OCI-LY7 (cell line): ENCODE measurements around the gene TRAF3IP1. TPM values are rescaled to one million over a fixed set of nuclear protein-coding genes. Genes with fewer than 3 reads are reported as not detected.
"Not testable (repeated sequence)": the region's sequence is repeated elsewhere in the genome, so short reads cannot be mapped to it uniquely, and the experiment has no call there.

ENCODE experiments used
- BruUV-seq: library from RNA; stranded (reverse); fragments of 400-500 nt; replicated peaks from 2 replicates; lab custom pipeline; 2021; lab: Mats Ljungman, UMichigan
- CTCF ChIA-PET: fragments of 300-600 bp; sonication (Branson Sonifier 250); formaldehyde crosslinking; loops from one replicate; lab custom pipeline; 2022; ENCODE audit warnings: antibody characterized with exemption; ENCODE audit not compliant: unreplicated experiment; lab: Charles Lee
- POLR2A ChIA-PET: fragments of 300-600 bp; sonication (Branson Sonifier 250); formaldehyde crosslinking; loops from one replicate; lab custom pipeline; 2022; ENCODE audit warnings: antibody characterized with exemption; lab: Charles Lee
- DNase-seq: peaks from one replicate; pipeline ENCODE4 v3.0.0-alpha.2; 2015; ENCODE audit warnings: low spot score
- H2AFZ ChIP-seq: fragments of 200-600 bp; sonication (generic), shearing (Covaris generic); 2 replicates; pipeline ENCODE4 v1.6.1; 2014; ENCODE audit warnings: mild to moderate bottlenecking, antibody characterized with exemption, low read length, moderate library complexity
- H3K27ac ChIP-seq: fragments of 200-600 bp; sonication (generic); 2 replicates; pipeline ENCODE4 v1.5.1; 2014; ENCODE audit warnings: mixed run types, low read depth, mild to moderate bottlenecking, moderate library complexity, low read length, inconsistent platforms; ENCODE audit not compliant: poor library complexity, severe bottlenecking
- H3K36me3 ChIP-seq: fragments of 200-600 bp; sonication (generic); 2 replicates; pipeline ENCODE4 v1.6.1; 2014; ENCODE audit warnings: mild to moderate bottlenecking, antibody characterized with exemption, low read length, moderate library complexity, mixed read lengths; ENCODE audit not compliant: insufficient read depth
- H3K4me1 ChIP-seq: fragments of 200-600 bp; sonication (generic); 2 replicates; pipeline ENCODE4 v1.5.1; 2014; ENCODE audit warnings: mild to moderate bottlenecking, low read length; ENCODE audit not compliant: insufficient read depth, poor library complexity, severe bottlenecking
- H3K4me2 ChIP-seq: fragments of 200-600 bp; sonication (generic); 2 replicates; pipeline ENCODE4 v1.6.1; 2014; ENCODE audit warnings: mild to moderate bottlenecking, low read length
- H3K4me3 ChIP-seq: fragments of 200-600 bp; sonication (generic); 2 replicates; pipeline ENCODE4 v1.5.1; 2014; ENCODE audit warnings: mild to moderate bottlenecking, low read depth, low read length; ENCODE audit not compliant: poor library complexity, severe bottlenecking
- H3K79me2 ChIP-seq: fragments of 200-600 bp; sonication (generic); 2 replicates; pipeline ENCODE4 v1.6.1; 2016; ENCODE audit warnings: low read depth, mild to moderate bottlenecking, low read length, moderate library complexity, mixed read lengths; ENCODE audit not compliant: insufficient read depth
- H3K9me2 ChIP-seq: fragments of 200-600 bp; sonication (generic); 2 replicates; pipeline ENCODE4 v1.6.1; 2016; ENCODE audit warnings: mild to moderate bottlenecking, low read length, mixed read lengths; ENCODE audit not compliant: insufficient read depth
- H3K9me3 ChIP-seq: fragments of 200-600 bp; sonication (generic); 2 replicates; pipeline ENCODE4 v1.6.1; 2014; ENCODE audit warnings: mild to moderate bottlenecking, mixed run types, low read length, mixed read lengths
- H4K20me1 ChIP-seq: fragments of 200-600 bp; sonication (generic); 2 replicates; pipeline ENCODE4 v1.6.1; 2014; ENCODE audit warnings: mild to moderate bottlenecking, antibody characterized with exemption, low read length, moderate library complexity, mixed read lengths; ENCODE audit not compliant: insufficient read depth
- CTCF ChIP-seq: fragments of 200-600 bp; sonication (generic); conservative IDR thresholded peaks from 2 replicates; pipeline ENCODE4 v1.5.1; 2014; ENCODE audit warnings: mild to moderate bottlenecking, antibody characterized with exemption, low read length, moderate library complexity, mixed read lengths
- EZH2phosphoT487 ChIP-seq: fragments of 200-600 bp; sonication (generic); IDR thresholded peaks from 2 replicates; pipeline ENCODE4 v1.6.1; 2018; ENCODE audit warnings: low read depth, borderline replicate concordance, mild to moderate bottlenecking, mixed run types, antibody characterized with exemption, low read length, moderate library complexity, mixed read lengths
- intact Hi-C: fragments of 100-400 bp; cut with micrococcal nuclease; formaldehyde crosslinking; loops from one replicate; pipeline ENCODE4 v1.10.0; 2022; ENCODE audit not compliant: unreplicated experiment
- total RNA-seq, 2 experiments: library from RNA; depleted of rRNA in 1 of 2; stranded (reverse); fragments of >200 nt in 1 of 2; shearing (Covaris generic) in 1 of 2; gene quantifications; 2 replicates each; pipeline ENCODE4 v1.2.3, GENCODE V29; 2014 to 2022

The TRAF3IP1 gene
- total RNA-seq, 2 experiments from 2014 or later, result 8.2 to 13.8 TPM

- no peaks in the 10 kb centered on the region for H3K9me2 ChIP-seq
- H3K4me3 ChIP-seq, result no peak overlapping the region
- no peaks in the 10 kb centered on the region for H3K79me2 ChIP-seq
- H3K9me3 ChIP-seq, result no peaks in the 10 kb centered on the region
- H4K20me1 ChIP-seq, result no peaks in the 10 kb centered on the region
- no peaks in the 10 kb centered on the region for H3K4me1 ChIP-seq
- H2AFZ ChIP-seq, result no peak overlapping the region
- H3K27ac ChIP-seq, result no peak overlapping the region
- DNase-seq, result no peak
- POLR2A ChIA-PET, result no interaction called here
- H3K36me3 ChIP-seq, result no peaks in the 10 kb centered on the region
- no TSS peak for BruUV-seq
- CTCF ChIA-PET, result no interaction called here
- no peak overlapping the region for H3K4me2 ChIP-seq
- no peak for TF ChIP-seq CTCF
- TF ChIP-seq EZH2phosphoT487, result no peak
- intact Hi-C loops, result no loop called here
These were observed 84.3 kb downstream of the TRAF3IP1 start for GRCh38 chr2:238404406-238405216.

- H3K4me2 ChIP-seq, intact Hi-C loops, H3K4me3 ChIP-seq, CTCF ChIA-PET, H3K79me2 ChIP-seq, DNase-seq, BruUV-seq, H3K9me3 ChIP-seq, H3K4me1 ChIP-seq, H3K9me2 ChIP-seq, H4K20me1 ChIP-seq, H2AFZ ChIP-seq, H3K36me3 ChIP-seq, POLR2A ChIA-PET, H3K27ac ChIP-seq: not testable (repeated sequence)
These were observed 84.9 kb downstream of the TRAF3IP1 start for GRCh38 chr2:238405217-238405555.

- POLR2A ChIA-PET, result no interaction called here
These were observed 86.1 kb downstream of the TRAF3IP1 start for GRCh38 chr2:238406221-238406997.

More at GRCh38 chr2:238406221-238406997, 86.1 kb downstream of the TRAF3IP1 start:
- Histone ChIP-seq H3K4me2 (no peak overlapping the region), H2AFZ (no peak overlapping the region), H3K4me3 (no peak overlapping the region), H3K27ac (no peak overlapping the region), H3K4me1 (no peaks in the 10 kb centered on the region), H3K79me2 (no peaks in the 10 kb centered on the region), H3K9me2 (no peaks in the 10 kb centered on the region), H3K9me3 (no peaks in the 10 kb centered on the region), H3K36me3 (no peaks in the 10 kb centered on the region), H4K20me1 (no peaks in the 10 kb centered on the region)
- DNase-seq, result no peak
- CTCF ChIA-PET, result no interaction called here
- TF ChIP-seq EZH2phosphoT487, result no peak
- TF ChIP-seq CTCF, result no peak
- intact Hi-C loops, result no loop called here
- no TSS peak for BruUV-seq
